IPS DF 19.7 (cell line): ENCODE results near the gene XPO4.

Experiments
- DNase-seq: peaks from one replicate; pipeline ENCODE4 v3.0.0-alpha.2; 2013; ENCODE audit warnings: low read depth, low spot score

The XPO4 gene

GRCh38 chr13:20828539-20829364 lies 73.8 kb downstream of the XPO4 start:
- DNase-seq = no peak

- no peak for DNase-seq
Measured at GRCh38 chr13:20826843-20827560, 75.5 kb downstream of the XPO4 start.

GRCh38 chr13:20826301-20826700 lies 76.2 kb downstream of the XPO4 start:
- no peak for DNase-seq

- DNase-seq = no peak
Measured at GRCh38 chr13:20825477-20825875, 77.1 kb downstream of the XPO4 start.

GRCh38 chr13:20824762-20825476 lies 77.6 kb downstream of the XPO4 start:
- DNase-seq = no peak

- DNase-seq = no peak
Measured at GRCh38 chr13:20823071-20823470, 79.5 kb downstream of the XPO4 start.

GRCh38 chr13:20822406-20822805 lies 80.1 kb downstream of the XPO4 start:
- DNase-seq = no peak

- no peak for DNase-seq
Measured at GRCh38 chr13:20819715-20820114, 82.8 kb downstream of the XPO4 start.

GRCh38 chr13:20815464-20815863 lies 87.1 kb downstream of the XPO4 start:
- DNase-seq = no peak

- DNase-seq = no peak
Measured at GRCh38 chr13:20814224-20814910, 88.2 kb downstream of the XPO4 start.

GRCh38 chr13:20812890-20813289 lies 89.7 kb downstream of the XPO4 start:
- no peak for DNase-seq

- DNase-seq = no peak
Measured at GRCh38 chr13:20810808-20811207, 91.7 kb downstream of the XPO4 start.

- no peak for DNase-seq
Measured at GRCh38 chr13:20808874-20809273, 93.7 kb downstream of the XPO4 start.

- no peak for DNase-seq
Measured at GRCh38 chr13:20803180-20803965, 99.2 kb downstream of the XPO4 start.

GRCh38 chr13:20801707-20802106 lies 100.8 kb downstream of the XPO4 start:
- no peak for DNase-seq

- DNase-seq = no peak
Measured at GRCh38 chr13:20799726-20800416, 102.7 kb downstream of the XPO4 start.

GRCh38 chr13:20798027-20798426 lies 104.5 kb downstream of the XPO4 start:
- DNase-seq = no peak

GRCh38 chr13:20796791-20797508 lies 105.6 kb downstream of the XPO4 start:
- no peak for DNase-seq

- no peak for DNase-seq
Measured at GRCh38 chr13:20789665-20790064, 112.9 kb downstream of the XPO4 start.

GRCh38 chr13:20788312-20788711 lies 114.2 kb downstream of the XPO4 start:
- DNase-seq = no peak
